PFSK-1 (cell line): ENCODE data around the gene CEP350.

Experiments
- FOXP2 ChIP-seq: optimal IDR thresholded peaks from 2 replicates; pipeline ENCODE3; 2011; ENCODE audit warnings: borderline replicate concordance, control low read depth, inconsistent platforms; ENCODE audit not compliant: insufficient read depth; ENCODE audit errors: extremely low read length, extremely low read depth
- POLR2AphosphoS5 ChIP-seq: IDR thresholded peaks from 2 replicates; pipeline ENCODE4 v1.6.1; 2012; ENCODE audit warnings: low read depth, mild to moderate bottlenecking, control low read depth, low read length, moderate library complexity
- SIN3A ChIP-seq: IDR thresholded peaks from 2 replicates; pipeline ENCODE4 v1.6.1; 2012; ENCODE audit warnings: mild to moderate bottlenecking, low read length, moderate library complexity, borderline replicate concordance; ENCODE audit not compliant: insufficient read depth
- TAF1 ChIP-seq: IDR thresholded peaks from 2 replicates; pipeline ENCODE4 v1.6.1; 2012; ENCODE audit warnings: low read length, control low read depth, borderline replicate concordance; ENCODE audit not compliant: insufficient read depth
- TF ChIP-seq, protein P1 (sequence below), 2 experiments: IDR thresholded peaks; 2 replicates each; pipeline versions ENCODE4 v1.6.1 to v1.8.0; 2011 to 2012; ENCODE audit warnings: low read depth in 2 of 2, low read length in 2 of 2, control low read depth in 1 of 2, inconsistent platforms in 1 of 2, mild to moderate bottlenecking in 1 of 2, moderate library complexity in 1 of 2; ENCODE audit not compliant: insufficient read depth in 1 of 2

CEP350 gene

GRCh38 chr1:180117764-180118116, 163.1 kb downstream of the CEP350 start:
- no peak for TF ChIP-seq FOXP2
- TF ChIP-seq, protein P1, sequence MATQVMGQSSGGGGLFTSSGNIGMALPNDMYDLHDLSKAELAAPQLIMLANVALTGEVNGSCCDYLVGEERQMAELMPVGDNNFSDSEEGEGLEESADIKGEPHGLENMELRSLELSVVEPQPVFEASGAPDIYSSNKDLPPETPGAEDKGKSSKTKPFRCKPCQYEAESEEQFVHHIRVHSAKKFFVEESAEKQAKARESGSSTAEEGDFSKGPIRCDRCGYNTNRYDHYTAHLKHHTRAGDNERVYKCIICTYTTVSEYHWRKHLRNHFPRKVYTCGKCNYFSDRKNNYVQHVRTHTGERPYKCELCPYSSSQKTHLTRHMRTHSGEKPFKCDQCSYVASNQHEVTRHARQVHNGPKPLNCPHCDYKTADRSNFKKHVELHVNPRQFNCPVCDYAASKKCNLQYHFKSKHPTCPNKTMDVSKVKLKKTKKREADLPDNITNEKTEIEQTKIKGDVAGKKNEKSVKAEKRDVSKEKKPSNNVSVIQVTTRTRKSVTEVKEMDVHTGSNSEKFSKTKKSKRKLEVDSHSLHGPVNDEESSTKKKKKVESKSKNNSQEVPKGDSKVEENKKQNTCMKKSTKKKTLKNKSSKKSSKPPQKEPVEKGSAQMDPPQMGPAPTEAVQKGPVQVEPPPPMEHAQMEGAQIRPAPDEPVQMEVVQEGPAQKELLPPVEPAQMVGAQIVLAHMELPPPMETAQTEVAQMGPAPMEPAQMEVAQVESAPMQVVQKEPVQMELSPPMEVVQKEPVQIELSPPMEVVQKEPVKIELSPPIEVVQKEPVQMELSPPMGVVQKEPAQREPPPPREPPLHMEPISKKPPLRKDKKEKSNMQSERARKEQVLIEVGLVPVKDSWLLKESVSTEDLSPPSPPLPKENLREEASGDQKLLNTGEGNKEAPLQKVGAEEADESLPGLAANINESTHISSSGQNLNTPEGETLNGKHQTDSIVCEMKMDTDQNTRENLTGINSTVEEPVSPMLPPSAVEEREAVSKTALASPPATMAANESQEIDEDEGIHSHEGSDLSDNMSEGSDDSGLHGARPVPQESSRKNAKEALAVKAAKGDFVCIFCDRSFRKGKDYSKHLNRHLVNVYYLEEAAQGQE (IDR thresholded peaks at IDR 0.05; ENCODE audit: insufficient read depth in 1 of 2, low read depth in 2 of 2, low read length in 2 of 2), result no peak
- TF ChIP-seq POLR2AphosphoS5, result no peak
- TF ChIP-seq SIN3A, result no peak
- no peak for TF ChIP-seq TAF1

- TF ChIP-seq POLR2AphosphoS5 (no peak), TAF1 (no peak), FOXP2 (no peak), SIN3A (no peak)
- TF ChIP-seq, protein P1 (IDR thresholded peaks at IDR 0.05; ENCODE audit: insufficient read depth in 1 of 2, low read depth in 2 of 2, low read length in 2 of 2), result no peak
Observed at GRCh38 chr1:180119837-180120236, 165.2 kb downstream of the CEP350 start.

DNA sequence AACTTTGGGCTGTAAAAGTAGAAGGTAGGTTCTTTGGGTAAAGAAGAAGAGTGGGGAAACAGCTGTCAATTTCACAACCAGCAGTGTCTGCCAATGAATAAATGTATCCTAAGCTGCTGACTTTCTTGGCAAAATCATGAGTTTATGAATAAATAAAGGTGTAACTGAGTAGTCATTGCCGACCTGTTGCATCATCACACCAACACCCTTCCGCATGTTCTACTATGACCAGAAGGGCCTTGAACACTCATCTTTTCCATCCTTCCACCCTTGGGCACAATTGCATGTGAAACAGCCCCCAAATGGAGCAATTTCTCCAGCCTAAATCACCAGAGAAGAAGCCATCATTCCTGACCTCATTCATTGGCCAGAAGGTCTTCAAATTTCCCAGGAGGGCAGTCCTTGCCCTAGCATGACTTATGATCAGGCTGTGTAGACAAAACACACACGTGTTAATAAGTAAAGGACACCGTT, 168.9 kb downstream of the CEP350 start:
- TF ChIP-seq SIN3A (no peak), FOXP2 (no peak), TAF1 (no peak), POLR2AphosphoS5 (no peak)
- TF ChIP-seq, protein P1 (IDR thresholded peaks at IDR 0.05; ENCODE audit: insufficient read depth in 1 of 2, low read depth in 2 of 2, low read length in 2 of 2), result no peak

DNA sequence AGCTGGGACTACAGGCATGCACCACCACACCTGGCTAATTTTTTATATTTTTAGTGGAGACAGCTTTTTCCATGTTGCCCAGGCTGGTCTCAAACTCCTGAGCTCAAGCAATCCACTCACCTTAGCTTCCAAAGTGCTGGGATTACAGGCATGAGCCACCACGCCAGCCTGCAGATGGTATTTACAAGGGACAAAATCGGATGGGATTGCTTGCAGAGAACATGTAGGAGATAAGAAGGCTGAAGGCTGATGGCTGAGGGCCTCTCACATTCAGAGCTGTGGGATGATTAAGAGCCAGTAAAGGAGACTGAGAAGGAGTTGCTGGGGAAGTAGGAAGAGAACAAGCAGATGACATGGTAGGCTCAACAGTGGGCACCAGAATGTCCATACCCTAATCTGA, 176.0 kb downstream of the CEP350 start:
- TF ChIP-seq TAF1 (no peak), POLR2AphosphoS5 (no peak), SIN3A (no peak), FOXP2 (no peak)
- TF ChIP-seq, protein P1 (IDR thresholded peaks at IDR 0.05; ENCODE audit: insufficient read depth in 1 of 2, low read depth in 2 of 2, low read length in 2 of 2), result no peak

DNA sequence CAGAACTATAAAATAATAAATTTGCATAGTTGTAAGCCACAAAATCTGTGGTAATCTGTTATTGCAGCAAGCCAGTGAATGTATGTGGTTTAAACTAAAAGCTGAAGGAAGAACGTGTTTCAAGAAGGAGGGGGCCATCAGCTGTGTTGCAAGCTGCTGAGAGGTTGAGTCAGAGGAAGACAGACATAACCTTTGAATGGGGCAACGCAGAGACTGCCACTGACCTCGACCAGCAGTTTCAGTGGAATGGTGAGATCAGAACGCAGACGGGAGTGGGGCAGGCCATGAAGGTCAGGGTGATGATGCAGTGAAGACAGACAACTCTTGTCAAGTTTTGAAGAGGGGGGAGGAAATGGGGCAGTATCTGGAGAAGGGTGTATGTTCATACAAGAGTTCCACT, 176.9 kb downstream of the CEP350 start:
- no peak for TF ChIP-seq POLR2AphosphoS5
- TF ChIP-seq, protein P1 (IDR thresholded peaks at IDR 0.05; ENCODE audit: insufficient read depth in 1 of 2, low read depth in 2 of 2, low read length in 2 of 2), result no peak
- no peak for TF ChIP-seq TAF1
- no peak for TF ChIP-seq FOXP2
- no peak for TF ChIP-seq SIN3A
